Kidney (tissue), 14 donors: ENCODE measurements around the gene MMD2. TPM values are rescaled to one million over a fixed set of nuclear protein-coding genes. Genes with fewer than 3 reads are reported as not detected.

Experiments
- DNase-seq, 5 donors: peaks; one replicate each; pipeline ENCODE4 v3.0.0-alpha.2; 2013 to 2020
- FAIRE-seq: peaks from 2 replicates; lab custom pipeline; 2012; peaks lifted over from hg19 to GRCh38; lab: Jason Lieb, UNC
- H3K27ac ChIP-seq, 2 donors: one replicate each; pipeline ENCODE4 v1.7.0; 2013; ENCODE audit warnings: low read depth in 2 of 2, low read length in 2 of 2, inconsistent platforms in 1 of 2
- H3K27me3 ChIP-seq: one replicate; pipeline ENCODE4 v1.7.1; 2013; ENCODE audit warnings: low read length, inconsistent platforms; ENCODE audit not compliant: control insufficient read depth, insufficient read depth
- H3K36me3 ChIP-seq, 3 donors: one replicate each; pipeline versions ENCODE4 v1.7.0 to v1.7.1; 2013; ENCODE audit warnings: low read length in 3 of 3, control low read depth in 1 of 3, inconsistent platforms in 1 of 3; ENCODE audit not compliant: insufficient read depth in 3 of 3, control insufficient read depth in 2 of 3
- H3K4me1 ChIP-seq, 3 donors: one replicate each; pipeline versions ENCODE4 v1.7.0 to v1.7.1; 2013; ENCODE audit warnings: low read length in 3 of 3, inconsistent platforms in 1 of 3, low read depth in 1 of 3; ENCODE audit not compliant: control insufficient read depth in 2 of 3, insufficient read depth in 2 of 3
- H3K4me3 ChIP-seq, 3 donors: one replicate each; pipeline versions ENCODE4 v1.7.0 to v1.8.1; 2013; ENCODE audit warnings: low read length in 3 of 3, control low read depth in 1 of 3, inconsistent platforms in 1 of 3
- H3K9ac ChIP-seq, 3 donors: one replicate each; pipeline versions ENCODE4 v1.7.0 to v1.7.1; 2013; ENCODE audit warnings: low read length in 3 of 3, control low read depth in 1 of 3, inconsistent platforms in 1 of 3
- H3K9me3 ChIP-seq, 3 donors: one replicate each; pipeline versions ENCODE4 v1.7.0 to v1.7.1; 2013; ENCODE audit warnings: low read length in 3 of 3, control low read depth in 1 of 3, inconsistent platforms in 1 of 3; ENCODE audit not compliant: control insufficient read depth in 2 of 3, insufficient read depth in 1 of 3
- intact Hi-C: fragments of 100-400 bp; cut with DNase I; formaldehyde crosslinking; loops from one replicate; pipeline ENCODE4 v1.11.1; 2022
- polyA plus RNA-seq: library from polyadenylated mRNA; stranded (reverse); fragments of 350-450 nt; fragmentation: Illumina TruSeq; extraction: RNeasy Lipid Tissue Mini Kit (QIAGEN cat#74804); gene quantifications from one replicate; pipeline ENCODE4 v1.2.3, GENCODE V29; 2014; ENCODE audit warnings: low read depth, low replicate concordance; ENCODE audit not compliant: insufficient read depth
- total RNA-seq: library from RNA; stranded (reverse); fragmentation: NEBNext Ultra II Directional; extraction: Animal tissue kit (Norgen Biotek cat#: 25700); gene quantifications from one replicate; pipeline ENCODE4 v1.2.1, GENCODE V29; 2021
- TF ChIP-seq, protein P1 (sequence below): IDR thresholded peaks from 3 replicates; pipeline ENCODE4 v1.5.1; 2012; ENCODE audit warnings: mild to moderate bottlenecking, moderate library complexity, borderline replicate concordance; ENCODE audit not compliant: insufficient read depth; ENCODE audit errors: extremely low read depth
- donor health status: control.
- donor health status: control.
- donor health status: control.
- donor health status: control.
- donor health status: control.
- donor health status: DM: yes; HTN: yes; CAD: no.
- donor health status: Normal renal cell carcinoma (clear cell type).

MMD2 gene
- total and polyA plus RNA-seq, 2 donors from 2014 or later, result not detected

DNA sequence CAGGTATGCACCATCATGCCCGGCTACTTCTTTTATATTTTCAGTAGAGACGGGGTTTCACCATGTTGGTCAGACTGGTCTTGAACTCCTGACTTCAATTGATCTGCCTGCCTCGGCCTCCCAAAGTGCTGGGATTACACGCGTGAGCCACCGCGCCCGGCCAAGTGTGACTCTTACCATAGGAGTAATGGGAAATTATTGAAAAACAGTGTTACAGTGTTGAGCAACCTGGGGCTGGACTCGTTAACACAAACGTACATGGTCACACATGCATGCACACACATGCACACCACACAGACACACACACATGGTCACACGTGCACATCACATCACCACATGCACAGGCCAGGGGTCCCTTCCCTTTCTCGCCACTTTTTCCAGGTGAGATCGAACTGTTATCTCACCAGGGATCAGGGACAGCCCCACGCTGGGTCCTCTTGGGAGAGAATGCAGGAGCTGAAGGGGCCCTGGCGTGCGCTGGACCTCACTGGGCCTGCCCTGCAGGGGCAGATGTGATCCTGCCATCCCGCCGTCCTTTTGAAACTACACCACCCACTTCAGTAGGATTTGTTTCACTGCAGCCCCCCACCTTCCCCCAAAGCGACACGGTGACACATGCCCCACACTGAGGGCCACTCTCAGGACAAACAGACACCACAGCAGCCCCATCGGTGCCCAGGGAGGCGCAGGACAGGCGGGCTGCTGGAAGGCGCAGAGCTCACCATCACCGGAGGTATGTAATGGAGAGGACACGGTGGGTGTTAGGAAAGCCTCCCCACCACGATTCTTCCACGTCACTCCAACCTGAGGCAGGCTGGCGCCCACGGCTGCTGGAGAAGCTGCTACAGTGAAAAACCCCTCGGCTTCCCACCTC, 85.7 kb downstream of the MMD2 start:
- Histone ChIP-seq H3K27ac (no peak overlapping the region), H3K36me3 (no peaks in the 10 kb centered on the region), H3K4me1 (no peaks in the 10 kb centered on the region), H3K9me3 (peaks cover 0 to 2% (median 0%) of the 10 kb centered on the region in 3 donors), H3K9ac (no peak overlapping the region), H3K4me3 (no peak overlapping the region), H3K27me3 (no peaks in the 10 kb centered on the region)
- intact Hi-C loops, result no loop called here
- FAIRE-seq, result no peak
- DNase-seq, result no peak
- TF ChIP-seq, protein P1, sequence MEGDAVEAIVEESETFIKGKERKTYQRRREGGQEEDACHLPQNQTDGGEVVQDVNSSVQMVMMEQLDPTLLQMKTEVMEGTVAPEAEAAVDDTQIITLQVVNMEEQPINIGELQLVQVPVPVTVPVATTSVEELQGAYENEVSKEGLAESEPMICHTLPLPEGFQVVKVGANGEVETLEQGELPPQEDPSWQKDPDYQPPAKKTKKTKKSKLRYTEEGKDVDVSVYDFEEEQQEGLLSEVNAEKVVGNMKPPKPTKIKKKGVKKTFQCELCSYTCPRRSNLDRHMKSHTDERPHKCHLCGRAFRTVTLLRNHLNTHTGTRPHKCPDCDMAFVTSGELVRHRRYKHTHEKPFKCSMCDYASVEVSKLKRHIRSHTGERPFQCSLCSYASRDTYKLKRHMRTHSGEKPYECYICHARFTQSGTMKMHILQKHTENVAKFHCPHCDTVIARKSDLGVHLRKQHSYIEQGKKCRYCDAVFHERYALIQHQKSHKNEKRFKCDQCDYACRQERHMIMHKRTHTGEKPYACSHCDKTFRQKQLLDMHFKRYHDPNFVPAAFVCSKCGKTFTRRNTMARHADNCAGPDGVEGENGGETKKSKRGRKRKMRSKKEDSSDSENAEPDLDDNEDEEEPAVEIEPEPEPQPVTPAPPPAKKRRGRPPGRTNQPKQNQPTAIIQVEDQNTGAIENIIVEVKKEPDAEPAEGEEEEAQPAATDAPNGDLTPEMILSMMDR, result no peak

DNA sequence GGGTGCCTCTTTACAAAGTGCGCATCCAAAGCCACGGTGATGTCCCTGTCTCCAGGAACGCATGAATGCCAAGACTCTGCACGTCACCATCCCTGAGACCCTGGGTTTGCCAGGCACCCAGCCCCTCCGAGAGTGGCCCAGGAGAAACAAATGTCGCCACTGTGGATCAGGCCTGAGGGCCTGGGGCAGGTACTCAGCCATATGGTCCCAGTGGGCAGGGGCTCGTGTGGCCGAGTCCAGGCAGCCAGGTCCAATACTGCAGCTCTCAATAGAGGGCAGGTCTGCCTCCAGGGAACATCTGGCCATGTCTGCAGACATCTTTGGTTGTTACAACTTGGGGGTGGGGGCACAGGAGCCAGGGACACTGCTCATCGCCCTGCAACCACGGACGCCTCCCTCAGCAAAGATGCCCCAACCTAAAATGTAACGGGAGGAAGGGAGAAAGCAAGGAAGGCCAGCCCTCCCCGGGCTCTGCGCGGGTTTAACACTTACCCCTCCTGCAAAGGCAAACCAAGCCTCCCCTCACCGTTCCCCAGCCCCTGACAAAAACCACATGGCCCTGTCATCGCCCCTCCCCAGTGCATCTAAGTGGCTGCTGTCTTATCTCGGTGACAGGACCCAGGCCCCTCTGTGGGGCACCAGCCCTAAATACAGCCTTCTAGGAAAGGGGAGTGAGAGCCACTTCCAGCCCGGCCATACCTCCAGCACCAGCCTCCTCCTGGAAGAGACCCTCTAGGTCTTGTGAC, 86.9 kb downstream of the MMD2 start:
- Histone ChIP-seq H3K36me3 (no peaks in the 10 kb centered on the region), H3K27me3 (no peaks in the 10 kb centered on the region), H3K9me3 (peaks cover 0 to 3% (median 0%) of the 10 kb centered on the region in 3 donors), H3K27ac (no peak overlapping the region), H3K4me3 (no peak overlapping the region), H3K9ac (no peak overlapping the region), H3K4me1 (no peaks in the 10 kb centered on the region)
- DNase-seq, result peak in 2 of 5 donors; percentile 46 to 78
- TF ChIP-seq, protein P1, result no peak
- intact Hi-C loops, result no loop called here
- FAIRE-seq, result no peak

DNA sequence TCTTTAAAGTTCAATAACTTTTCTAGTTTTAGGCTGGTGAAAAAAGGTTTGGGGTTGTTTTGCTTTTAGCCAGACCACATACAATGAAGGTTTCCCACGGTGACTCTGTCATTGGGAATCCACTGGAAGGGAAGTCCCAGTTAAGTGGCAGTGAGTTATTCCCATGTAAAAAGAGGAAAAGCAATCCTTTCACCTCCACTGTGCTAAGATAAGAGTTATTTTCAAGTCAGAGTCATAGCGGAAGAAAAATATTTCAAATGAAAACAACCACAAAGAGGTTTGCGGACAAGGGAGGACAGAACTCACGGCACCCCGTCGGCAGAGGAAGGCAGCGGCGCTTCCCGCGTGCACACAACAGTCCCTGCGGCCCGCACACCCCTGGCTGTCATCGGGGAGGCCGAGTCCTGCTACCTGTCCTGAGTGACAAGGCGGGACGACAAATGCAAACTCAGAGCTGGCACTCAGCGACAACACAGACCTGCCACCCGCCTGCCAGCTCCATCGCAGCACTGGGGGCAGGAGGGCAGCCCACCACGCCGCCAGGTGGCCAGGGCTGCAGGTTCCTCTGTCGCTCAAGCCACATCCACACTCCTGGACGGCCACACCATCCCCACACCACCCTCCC, 87.8 kb downstream of the MMD2 start:
- H3K36me3 ChIP-seq, result no peaks in the 10 kb centered on the region
- intact Hi-C loops, result no loop called here
- H3K4me3 ChIP-seq, result no peak overlapping the region
- FAIRE-seq (no peak), DNase-seq (peak in 2 of 5 donors; percentile 43 to 59)
- H3K4me1 ChIP-seq, result no peaks in the 10 kb centered on the region
- TF ChIP-seq, protein P1, result no peak
- H3K9me3 ChIP-seq, result peaks cover 0 to 3% (median 0%) of the 10 kb centered on the region in 3 donors
- no peak overlapping the region for H3K9ac ChIP-seq
- H3K27me3 ChIP-seq, result no peaks in the 10 kb centered on the region
- H3K27ac ChIP-seq, result no peak overlapping the region
